Measurements from ENCODE around the gene COL18A1.

GRCh38 chr21:45448283-45448809 is 43.4 kb downstream of the COL18A1 start:
- TF ChIP-seq, protein P1, sequence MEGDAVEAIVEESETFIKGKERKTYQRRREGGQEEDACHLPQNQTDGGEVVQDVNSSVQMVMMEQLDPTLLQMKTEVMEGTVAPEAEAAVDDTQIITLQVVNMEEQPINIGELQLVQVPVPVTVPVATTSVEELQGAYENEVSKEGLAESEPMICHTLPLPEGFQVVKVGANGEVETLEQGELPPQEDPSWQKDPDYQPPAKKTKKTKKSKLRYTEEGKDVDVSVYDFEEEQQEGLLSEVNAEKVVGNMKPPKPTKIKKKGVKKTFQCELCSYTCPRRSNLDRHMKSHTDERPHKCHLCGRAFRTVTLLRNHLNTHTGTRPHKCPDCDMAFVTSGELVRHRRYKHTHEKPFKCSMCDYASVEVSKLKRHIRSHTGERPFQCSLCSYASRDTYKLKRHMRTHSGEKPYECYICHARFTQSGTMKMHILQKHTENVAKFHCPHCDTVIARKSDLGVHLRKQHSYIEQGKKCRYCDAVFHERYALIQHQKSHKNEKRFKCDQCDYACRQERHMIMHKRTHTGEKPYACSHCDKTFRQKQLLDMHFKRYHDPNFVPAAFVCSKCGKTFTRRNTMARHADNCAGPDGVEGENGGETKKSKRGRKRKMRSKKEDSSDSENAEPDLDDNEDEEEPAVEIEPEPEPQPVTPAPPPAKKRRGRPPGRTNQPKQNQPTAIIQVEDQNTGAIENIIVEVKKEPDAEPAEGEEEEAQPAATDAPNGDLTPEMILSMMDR (conservative IDR thresholded peaks at IDR 0.05; ENCODE audit: low read length), result no peak
- TF ChIP-seq EZH2phosphoT487 (IDR thresholded peaks at IDR 0.05; ENCODE audit: borderline replicate concordance), result no peak

Measured in Loucy (cell line).